Ecto neural progenitor cell (in vitro differentiated cells): ENCODE data around the gene SH3RF3.

Experiments
- DNase-seq: peaks from one replicate; pipeline ENCODE4 v3.0.0-alpha.2; 2018; ENCODE audit warnings: low spot score

The SH3RF3 gene

GRCh38 chr2:109340381-109340780, 211.4 kb downstream of the SH3RF3 start:
- DNase-seq, result no peak

DNA sequence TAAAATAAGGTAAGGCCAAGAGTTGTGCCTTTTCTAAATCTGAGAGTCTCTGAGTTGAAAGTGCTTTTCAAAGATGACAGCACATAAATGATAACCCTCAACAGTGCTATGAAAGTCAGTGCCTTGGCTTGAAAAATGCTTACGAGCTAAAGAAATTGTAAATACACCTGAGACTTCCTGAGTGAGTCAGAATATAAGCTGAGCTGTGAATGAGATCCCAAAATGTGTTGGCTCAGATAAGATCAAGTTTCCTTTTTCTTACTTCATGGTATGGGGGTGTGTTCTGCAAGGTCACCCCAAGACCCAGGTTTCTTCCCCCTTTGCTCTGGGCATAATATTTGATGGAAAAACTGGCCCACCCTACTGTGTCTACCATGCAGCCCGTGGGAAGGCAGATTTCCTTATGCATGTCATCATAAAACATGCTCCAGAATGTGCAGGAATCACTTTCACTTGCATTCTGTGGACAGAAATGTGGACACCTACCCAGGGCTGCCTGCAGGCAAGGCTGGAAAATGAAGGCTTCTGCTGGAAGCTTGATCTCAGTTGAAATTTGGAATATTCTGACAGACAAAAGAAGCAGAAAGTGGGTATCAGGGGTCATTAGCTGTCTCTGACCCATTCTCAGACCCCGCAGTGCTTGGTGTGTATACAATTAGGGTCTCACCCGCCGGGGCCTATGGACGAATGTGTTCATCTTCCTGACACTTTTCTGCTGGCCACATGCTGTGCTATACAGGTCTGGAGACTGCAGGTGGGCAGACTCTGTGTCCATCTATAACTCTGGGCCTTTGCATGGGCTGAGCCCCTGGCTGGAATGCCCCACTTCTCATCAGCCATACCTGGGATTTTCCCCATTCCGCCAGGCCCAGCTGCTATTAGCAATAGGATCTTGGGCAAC, 212.6 kb downstream of the SH3RF3 start:
- DNase-seq, result no peak

DNA sequence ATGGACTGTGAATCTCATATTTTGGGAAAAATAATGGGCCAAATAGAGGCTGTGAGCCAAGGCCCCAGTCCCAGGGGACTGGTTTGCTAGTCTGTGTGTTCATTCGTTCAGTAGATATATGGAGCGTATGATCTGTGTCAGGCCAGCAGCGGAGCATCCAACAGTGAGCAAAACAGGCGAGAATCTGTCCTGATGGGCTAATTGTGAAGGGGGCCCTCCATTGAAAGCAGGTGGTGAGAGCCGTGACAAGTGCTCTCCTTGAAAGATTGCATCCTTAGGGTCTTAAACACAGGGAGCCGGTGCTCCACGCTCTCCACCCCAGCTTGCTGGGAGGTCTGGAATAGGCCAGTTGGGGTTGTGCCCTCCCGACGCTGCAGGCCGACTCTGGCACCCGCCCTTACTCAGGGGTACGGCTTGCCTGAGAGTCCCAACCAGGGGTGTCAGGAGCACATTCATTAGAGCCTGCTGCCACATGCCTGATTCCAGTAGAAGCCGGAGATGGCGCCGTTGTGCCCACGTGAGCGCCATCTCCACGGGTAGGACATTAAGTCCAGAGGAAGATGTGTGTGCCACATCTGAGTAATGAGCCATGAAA, 213.3 kb downstream of the SH3RF3 start:
- DNase-seq, result no peak

GRCh38 chr2:109342930-109343329, 213.9 kb downstream of the SH3RF3 start:
- DNase-seq, result no peak

GRCh38 chr2:109343460-109343859, 214.5 kb downstream of the SH3RF3 start:
- no peak for DNase-seq

DNA sequence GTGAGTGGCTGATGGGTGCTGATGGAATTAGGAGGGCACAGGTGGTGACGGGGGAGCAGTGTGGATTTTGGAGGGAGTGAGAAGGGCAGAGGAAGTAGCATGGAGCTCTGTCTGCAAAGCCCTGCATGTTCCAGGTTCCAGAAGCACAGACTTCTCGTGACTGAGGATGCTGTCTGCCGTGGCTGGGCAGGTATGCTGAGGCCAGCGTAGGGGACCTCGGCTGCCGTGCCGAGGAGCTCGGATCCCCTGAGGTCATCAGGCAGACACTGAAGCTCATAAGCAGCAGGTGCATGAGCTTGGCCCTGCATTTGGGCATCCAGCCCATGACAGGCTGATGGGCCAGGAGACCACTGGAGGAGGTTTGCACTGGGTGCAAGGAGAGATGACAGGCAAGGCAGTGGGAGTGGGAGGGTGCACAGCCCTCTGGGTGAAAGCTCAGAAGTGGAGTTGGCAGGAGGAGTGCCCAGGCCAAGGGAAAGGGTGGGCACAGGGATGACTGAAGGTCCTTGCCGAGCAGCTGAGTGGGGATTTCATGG, 215.3 kb downstream of the SH3RF3 start:
- no peak for DNase-seq

DNA sequence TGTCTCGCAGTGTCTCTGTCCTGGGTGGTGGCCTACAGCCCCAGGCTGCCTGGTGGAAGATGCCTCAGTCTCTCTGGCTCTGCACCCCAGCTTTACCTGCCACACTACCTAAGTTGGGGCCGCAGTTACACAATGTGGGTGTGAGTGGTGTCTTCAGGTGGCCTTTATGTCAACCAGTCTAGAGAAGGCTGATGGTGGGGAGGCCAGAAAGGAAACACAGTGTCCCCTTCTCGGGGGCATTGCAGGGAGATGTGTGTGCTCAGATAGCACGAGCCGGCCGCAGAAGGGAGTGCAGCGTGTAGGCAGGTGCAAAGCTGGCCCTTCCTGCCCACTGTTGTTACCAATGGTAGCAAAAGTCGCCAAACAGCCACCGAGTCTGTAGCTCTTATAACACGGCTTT, 216.1 kb downstream of the SH3RF3 start:
- DNase-seq, result no peak

- DNase-seq, result no peak
Measured at GRCh38 chr2:109345653-109346480, 216.9 kb downstream of the SH3RF3 start.

DNA sequence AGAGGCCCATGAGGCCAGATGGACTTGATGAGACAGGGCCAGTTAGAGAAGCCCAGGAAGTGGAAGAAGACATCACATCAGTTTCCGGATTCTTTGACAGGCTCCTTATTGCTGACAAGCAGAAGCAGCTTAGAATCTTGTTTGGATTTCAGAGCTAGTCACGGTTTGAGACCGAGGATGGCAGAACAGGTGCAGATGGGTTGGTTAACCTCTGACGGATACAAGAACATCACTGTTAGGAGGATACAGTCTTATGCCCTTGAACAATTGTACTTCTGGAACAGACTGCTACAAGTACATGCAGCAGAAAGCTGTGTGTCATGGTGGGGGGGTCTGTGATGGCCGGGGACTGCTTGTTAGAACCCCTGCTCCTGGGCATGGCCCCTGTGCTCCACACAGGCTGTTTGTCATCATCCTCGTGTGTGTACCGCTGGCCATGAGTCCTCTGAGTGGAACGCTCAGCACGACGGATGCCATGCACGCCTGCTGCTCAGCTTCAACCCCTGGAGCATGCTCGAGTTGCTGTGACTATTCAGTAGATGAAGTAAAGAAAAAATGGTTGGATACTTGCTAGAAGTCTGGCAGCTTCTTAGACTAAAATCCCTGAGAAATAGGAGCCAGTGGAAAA, 217.7 kb downstream of the SH3RF3 start:
- DNase-seq, result no peak

GRCh38 chr2:109347626-109348025, 218.6 kb downstream of the SH3RF3 start:
- no peak for DNase-seq

DNA sequence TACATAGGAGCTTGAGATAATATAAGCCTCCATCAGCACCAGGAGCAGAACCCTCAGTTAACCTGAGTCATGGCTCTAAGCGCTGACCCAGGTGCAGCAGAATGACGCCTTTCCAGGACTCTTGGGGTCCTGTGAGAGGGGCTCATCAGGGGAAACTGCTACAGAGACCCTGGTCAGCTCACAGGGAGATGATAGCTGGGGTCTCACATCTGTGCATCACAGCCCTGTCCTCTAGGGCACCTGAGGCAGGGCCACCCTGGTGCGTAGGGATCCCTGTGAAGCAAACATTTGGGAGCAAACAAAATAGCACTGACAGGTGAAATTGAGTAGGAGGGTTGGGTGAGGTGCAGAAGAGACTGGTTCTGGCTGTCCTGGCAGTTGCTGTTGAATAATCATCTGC, 219.2 kb downstream of the SH3RF3 start:
- DNase-seq, result no peak

- DNase-seq, result no peak
Measured at GRCh38 chr2:109348671-109349502, 219.9 kb downstream of the SH3RF3 start.

DNA sequence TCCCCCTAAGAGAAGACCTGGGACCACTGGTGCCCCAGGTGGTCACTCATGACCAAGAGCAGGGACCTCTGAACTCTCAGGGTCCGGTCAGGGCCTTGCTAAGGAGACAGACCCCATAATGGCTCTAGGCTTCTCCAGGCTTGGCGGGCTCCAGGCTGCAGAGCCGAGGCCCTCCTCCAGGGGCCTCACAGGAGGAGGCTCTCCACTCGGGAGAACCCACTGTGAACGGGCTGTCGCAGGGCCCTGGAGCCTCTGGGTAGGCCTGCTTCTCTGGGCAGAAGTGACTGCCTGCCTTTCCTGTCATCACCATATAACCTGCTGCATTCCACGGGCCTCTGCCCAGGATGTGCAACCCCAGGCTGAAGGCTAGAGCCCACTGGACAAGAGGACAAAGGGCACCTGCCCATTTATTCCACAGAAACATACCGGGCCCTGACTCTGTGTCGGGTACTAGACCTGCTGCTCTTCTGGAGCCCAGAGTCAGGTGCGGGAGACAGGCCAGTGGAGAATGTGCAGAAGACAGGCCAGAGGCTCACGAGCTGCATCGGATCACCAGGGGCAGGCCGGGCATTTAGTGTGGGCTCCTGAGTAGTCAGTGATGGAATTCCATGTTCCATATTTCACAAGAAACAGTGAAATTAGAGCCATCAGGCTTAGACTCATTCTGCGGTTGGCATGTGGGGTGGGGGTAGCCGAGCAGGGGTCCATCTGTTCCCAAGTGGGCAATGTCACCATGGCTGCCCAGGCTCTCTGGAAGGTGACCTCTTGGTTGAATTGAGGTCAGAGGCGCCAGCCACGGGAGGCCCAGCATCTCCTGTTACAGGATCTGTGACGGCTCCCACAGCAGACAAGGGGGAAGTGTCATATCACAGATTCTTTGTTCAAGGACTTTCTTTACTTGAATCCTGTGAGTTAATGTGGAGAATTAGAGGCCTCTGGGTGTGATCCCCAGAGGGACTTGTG, 220.8 kb downstream of the SH3RF3 start:
- no peak for DNase-seq

GRCh38 chr2:109350526-109350925, 221.5 kb downstream of the SH3RF3 start:
- DNase-seq, result no peak

DNA sequence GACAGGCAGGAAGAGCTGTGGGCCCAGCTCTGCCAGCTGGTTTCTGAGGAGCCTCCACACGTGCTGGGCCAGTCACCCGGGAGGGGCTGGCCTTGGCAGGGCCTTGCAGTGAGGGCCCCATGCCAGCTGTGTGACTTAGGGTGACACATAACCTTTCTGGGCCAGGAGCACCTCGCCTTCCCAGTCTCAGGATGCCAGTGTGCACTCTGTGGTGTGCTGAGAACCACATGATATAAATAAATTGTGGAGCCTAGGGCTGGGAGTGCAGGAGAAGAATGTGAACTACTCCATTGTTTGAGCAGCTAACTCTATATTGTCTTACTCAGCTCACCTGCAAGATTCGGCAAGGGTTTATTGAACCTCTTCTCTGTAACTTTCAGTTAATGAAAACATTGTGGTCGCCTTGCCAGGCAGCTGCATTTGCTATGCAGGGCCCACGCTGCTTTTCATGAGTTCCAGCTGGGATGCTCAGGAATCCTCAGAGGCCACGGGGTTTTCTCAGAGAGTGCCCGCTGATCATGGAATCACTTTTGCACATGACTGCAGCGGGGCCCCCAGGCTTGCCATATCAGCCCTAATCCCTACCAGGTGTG, 222.3 kb downstream of the SH3RF3 start:
- DNase-seq, result no peak

GRCh38 chr2:109352056-109352897, 223.3 kb downstream of the SH3RF3 start:
- DNase-seq, result peak; percentile 37

DNA sequence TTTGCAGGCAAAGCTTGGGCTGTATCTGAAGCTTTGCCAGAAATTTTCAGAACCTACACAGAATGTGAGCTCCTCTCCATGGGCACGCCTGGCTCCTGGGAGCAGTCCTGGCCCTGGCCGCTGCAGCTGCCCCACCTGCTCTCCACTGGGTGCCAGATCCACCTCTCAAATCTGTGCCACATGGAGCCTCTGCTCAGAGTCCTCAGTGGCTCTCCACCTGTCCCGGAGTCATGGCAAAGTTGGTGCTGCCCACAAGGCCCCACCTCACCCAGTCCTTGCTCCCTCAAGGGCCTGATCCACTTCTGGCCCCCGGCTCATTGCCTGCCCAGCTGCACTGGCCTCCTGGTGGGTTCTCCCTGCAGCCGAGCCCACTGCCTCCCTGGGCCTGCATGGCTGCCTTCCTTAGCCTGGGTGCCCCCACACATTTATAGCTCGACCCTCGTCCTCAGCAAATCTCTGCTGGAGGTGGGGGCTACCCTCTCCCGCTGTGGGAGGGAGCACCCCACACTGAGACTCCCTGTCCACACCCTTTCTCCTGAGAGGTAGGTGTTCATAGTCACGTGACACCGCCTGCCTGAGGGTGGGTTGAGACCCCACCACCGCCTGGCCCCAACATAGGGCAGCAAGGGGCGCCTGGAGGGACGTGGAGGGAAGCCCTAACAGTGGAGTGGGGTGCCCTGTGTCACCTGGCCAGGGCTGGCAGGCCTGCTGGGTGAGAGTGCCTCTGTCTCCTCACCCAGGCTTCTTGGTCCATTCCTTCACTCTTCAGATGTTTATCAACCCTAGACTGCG, 224.1 kb downstream of the SH3RF3 start:
- peak; percentile 27 for DNase-seq
